Keratinocyte (primary cell): ENCODE data around the gene CDK14. TPM values are rescaled to one million over a fixed set of nuclear protein-coding genes. Genes with fewer than 3 reads are reported as not detected.

ENCODE experiments used
- DNase-seq: peaks from one replicate; pipeline ENCODE4 v3.0.0-alpha.2; 2011; ENCODE audit warnings: low read depth, missing footprints, low spot score
- FAIRE-seq: peaks from 2 replicates; lab custom pipeline; 2011; peaks lifted over from hg19 to GRCh38; lab: Jason Lieb, UNC
- H2AFZ ChIP-seq: 2 replicates; pipeline ENCODE4 v1.6.0; 2012; ENCODE audit warnings: low read length, control low read depth, inconsistent platforms; ENCODE audit not compliant: control insufficient read depth
- H3K27ac ChIP-seq: 2 replicates; pipeline ENCODE4 v1.5.1; 2011; ENCODE audit warnings: low read length; ENCODE audit not compliant: control insufficient read depth, insufficient read depth
- H3K27me3 ChIP-seq: 3 replicates; pipeline ENCODE4 v1.6.0; 2011; ENCODE audit warnings: low read length; ENCODE audit not compliant: control insufficient read depth, insufficient read depth; ENCODE audit errors: extremely low read depth
- H3K36me3 ChIP-seq, 2 experiments: 2 replicates in 1 of 2; 3 replicates in 1 of 2; pipeline ENCODE4 v1.5.1; 2011; ENCODE audit warnings: low read length in 2 of 2, mild to moderate bottlenecking in 1 of 2; ENCODE audit not compliant: control insufficient read depth in 2 of 2, insufficient read depth in 2 of 2; ENCODE audit errors: extremely low read depth in 1 of 2
- H3K4me1 ChIP-seq: 3 replicates; pipeline ENCODE4 v1.5.1; 2011; ENCODE audit warnings: low read length; ENCODE audit not compliant: control insufficient read depth, insufficient read depth; ENCODE audit errors: extremely low read depth
- H3K4me2 ChIP-seq: 3 replicates; pipeline ENCODE4 v1.6.0; 2011; ENCODE audit warnings: low read depth, low read length; ENCODE audit not compliant: control insufficient read depth, insufficient read depth; ENCODE audit errors: extremely low read depth
- H3K4me3 ChIP-seq, 3 experiments: fragments of 200-600 bp in 1 of 3; sonication (generic) in 1 of 3; 2 replicates in 2 of 3; 3 replicates in 1 of 3; pipeline ENCODE4 v1.5.1; 2011 to 2016; ENCODE audit warnings: low read length in 3 of 3, mild to moderate bottlenecking in 3 of 3, control low read depth in 2 of 3, inconsistent platforms in 1 of 3, low read depth in 1 of 3, mixed read lengths in 1 of 3, mixed run types in 1 of 3, moderate library complexity in 1 of 3; ENCODE audit not compliant: control insufficient read depth in 2 of 3, insufficient read depth in 2 of 3; ENCODE audit errors: extremely low read depth in 1 of 3
- H3K79me2 ChIP-seq: 2 replicates; pipeline ENCODE4 v1.6.0; 2012; ENCODE audit warnings: low read length; ENCODE audit not compliant: control insufficient read depth, insufficient read depth
- H3K9ac ChIP-seq: 3 replicates; pipeline ENCODE4 v1.6.0; 2011; ENCODE audit warnings: low read length; ENCODE audit not compliant: control insufficient read depth, insufficient read depth; ENCODE audit errors: extremely low read depth
- H3K9me1 ChIP-seq: 3 replicates; pipeline ENCODE4 v1.6.0; 2011; ENCODE audit warnings: low read length; ENCODE audit not compliant: control insufficient read depth, insufficient read depth; ENCODE audit errors: extremely low read depth
- H3K9me3 ChIP-seq: 2 replicates; pipeline ENCODE4 v1.5.1; 2012; ENCODE audit warnings: low read depth, low read length; ENCODE audit not compliant: control insufficient read depth
- H4K20me1 ChIP-seq: 3 replicates; pipeline ENCODE4 v1.6.0; 2011; ENCODE audit warnings: low read length; ENCODE audit not compliant: control insufficient read depth, insufficient read depth; ENCODE audit errors: extremely low read depth
- EZH2 ChIP-seq: IDR thresholded peaks from one replicate; pipeline ENCODE4 v1.6.1; 2012; ENCODE audit warnings: inconsistent platforms, mild to moderate bottlenecking, low read length, moderate library complexity
- dilution Hi-C: fragments of 300-500 bp; cut with MboI; formaldehyde crosslinking; loops from one replicate; pipeline ENCODE4 v1.7.0; 2020; ENCODE audit warnings: low sequenced_read_pairs; ENCODE audit not compliant: extremely low pct_ligation_motif_present
- polyA plus RNA-seq, 5 experiments: library from polyadenylated mRNA; depleted of rRNA in 3 of 5; stranded (reverse) in 3 of 5; stranded (forward) in 1 of 5; unstranded in 1 of 5; fragments of >200 nt; gene quantifications; 1 replicate in 1 of 5; 2 replicates in 3 of 5; 3 replicates in 1 of 5; pipeline versions ENCODE4 v1.2.1 to v1.2.3, GENCODE V29; 2011 to 2012; ENCODE audit warnings: missing spikeins in 2 of 5, low read depth in 1 of 5, low replicate concordance in 1 of 5
- TF ChIP-seq, protein P1 (sequence below), 3 experiments: IDR thresholded peaks in 1 of 3; conservative IDR thresholded peaks in 1 of 3; optimal IDR thresholded peaks in 1 of 3; 2 replicates in 2 of 3; 3 replicates in 1 of 3; pipeline versions ENCODE3 to v1.5.1; 2011; ENCODE audit warnings: low read length in 3 of 3, mild to moderate bottlenecking in 3 of 3, moderate library complexity in 2 of 3, control low read depth in 1 of 3, inconsistent platforms in 1 of 3; ENCODE audit not compliant: insufficient read depth in 2 of 3; ENCODE audit errors: extremely low read depth in 1 of 3

The CDK14 gene
- polyA plus RNA-seq, 1 donor (not counting 4 experiments of a cell fraction or from before 2014, with no cell fraction given) = 4.0 TPM

GRCh38 chr7:91080351-91080750 is 484.2 kb downstream of the CDK14 start:
- no peaks in the 10 kb centered on the region for H3K27me3 ChIP-seq
- no peaks in the 10 kb centered on the region for H3K9me1 ChIP-seq
- H3K4me1 ChIP-seq = no peaks in the 10 kb centered on the region
- no peak for DNase-seq
- no peak overlapping the region for H3K9ac ChIP-seq
- no peaks in the 10 kb centered on the region for H3K79me2 ChIP-seq
- dilution Hi-C loops = no loop called here
- H3K4me3 ChIP-seq = no peak overlapping the region
- H3K27ac ChIP-seq = no peak overlapping the region
- H4K20me1 ChIP-seq = no peaks in the 10 kb centered on the region
- no peak overlapping the region for H2AFZ ChIP-seq
- H3K9me3 ChIP-seq = no peaks in the 10 kb centered on the region
- no peak overlapping the region for H3K4me2 ChIP-seq
- no peak for FAIRE-seq
- no peaks in the 10 kb centered on the region for H3K36me3 ChIP-seq
- TF ChIP-seq EZH2 = no peak
- TF ChIP-seq, protein P1, sequence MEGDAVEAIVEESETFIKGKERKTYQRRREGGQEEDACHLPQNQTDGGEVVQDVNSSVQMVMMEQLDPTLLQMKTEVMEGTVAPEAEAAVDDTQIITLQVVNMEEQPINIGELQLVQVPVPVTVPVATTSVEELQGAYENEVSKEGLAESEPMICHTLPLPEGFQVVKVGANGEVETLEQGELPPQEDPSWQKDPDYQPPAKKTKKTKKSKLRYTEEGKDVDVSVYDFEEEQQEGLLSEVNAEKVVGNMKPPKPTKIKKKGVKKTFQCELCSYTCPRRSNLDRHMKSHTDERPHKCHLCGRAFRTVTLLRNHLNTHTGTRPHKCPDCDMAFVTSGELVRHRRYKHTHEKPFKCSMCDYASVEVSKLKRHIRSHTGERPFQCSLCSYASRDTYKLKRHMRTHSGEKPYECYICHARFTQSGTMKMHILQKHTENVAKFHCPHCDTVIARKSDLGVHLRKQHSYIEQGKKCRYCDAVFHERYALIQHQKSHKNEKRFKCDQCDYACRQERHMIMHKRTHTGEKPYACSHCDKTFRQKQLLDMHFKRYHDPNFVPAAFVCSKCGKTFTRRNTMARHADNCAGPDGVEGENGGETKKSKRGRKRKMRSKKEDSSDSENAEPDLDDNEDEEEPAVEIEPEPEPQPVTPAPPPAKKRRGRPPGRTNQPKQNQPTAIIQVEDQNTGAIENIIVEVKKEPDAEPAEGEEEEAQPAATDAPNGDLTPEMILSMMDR (optimal IDR thresholded peaks at IDR 0.05 in 1 of 3, IDR thresholded peaks at IDR 0.05 in 1 of 3, conservative IDR thresholded peaks at IDR 0.05 in 1 of 3; ENCODE audit: extremely low read depth in 1 of 3, insufficient read depth in 2 of 3, low read length in 3 of 3) = no peak

- Histone ChIP-seq H4K20me1 (no peaks in the 10 kb centered on the region), H3K27ac (no peak overlapping the region), H3K4me2 (no peak overlapping the region), H3K4me1 (no peaks in the 10 kb centered on the region), H3K9ac (no peak overlapping the region), H2AFZ (no peak overlapping the region), H3K9me3 (no peaks in the 10 kb centered on the region), H3K36me3 (no peaks in the 10 kb centered on the region), H3K9me1 (no peaks in the 10 kb centered on the region), H3K27me3 (no peaks in the 10 kb centered on the region), H3K79me2 (no peaks in the 10 kb centered on the region), H3K4me3 (no peak overlapping the region)
- FAIRE-seq = no peak
- dilution Hi-C loops = no loop called here
- TF ChIP-seq, protein P1 (optimal IDR thresholded peaks at IDR 0.05 in 1 of 3, IDR thresholded peaks at IDR 0.05 in 1 of 3, conservative IDR thresholded peaks at IDR 0.05 in 1 of 3; ENCODE audit: extremely low read depth in 1 of 3, insufficient read depth in 2 of 3, low read length in 3 of 3) = no peak
- no peak for TF ChIP-seq EZH2
- DNase-seq = no peak
Measured at GRCh38 chr7:91082038-91082437, 485.9 kb downstream of the CDK14 start.
